Measurements from ENCODE around the gene PTPRN2. TPM values are rescaled to one million over a fixed set of nuclear protein-coding genes. Genes with fewer than 3 reads are reported as not detected.

The PTPRN2 gene
- total and polyA plus RNA-seq, 9 of the 15 experiments (the other 6 are each of a cell fraction or from before 2014, with no cell fraction given): not detected

GRCh38 chr7:158453663-158454062 is 134.0 kb downstream of the PTPRN2 start:
- Histone ChIP-seq H3K4me1 (replicated peaks in 1 of 2; ENCODE audit: control insufficient read depth in 2 of 2, insufficient read depth in 2 of 2, low read length in 2 of 2) (peaks cover 0 to 3% of the 10 kb centered on the region in 2 experiments; a peak in 1 of 5 replicates), H3K9me1 (ENCODE audit: control insufficient read depth, insufficient read depth, low read length) (no peaks in the 10 kb centered on the region), H3K4me2 (ENCODE audit: insufficient read depth, low read length) (no peak overlapping the region), H2AFZ (ENCODE audit: low read depth, low read length) (no peak overlapping the region), H3K27me3 (ENCODE audit: control insufficient read depth in 2 of 2, insufficient read depth in 2 of 2, low read length in 2 of 2) (peaks cover 46 to 82% of the 10 kb centered on the region in 2 experiments; a peak in 4 of 5 replicates), H3K27ac (ENCODE audit: extremely low read depth, low read depth, low read length) (no peak overlapping the region), H3K79me2 (ENCODE audit: control insufficient read depth, insufficient read depth, low read length) (no peaks in the 10 kb centered on the region), H3K36me3 (ENCODE audit: control insufficient read depth, insufficient read depth, low read length) (no peaks in the 10 kb centered on the region), H3K4me3 (no peak overlapping the region), H3K9me3 (replicated peaks; ENCODE audit: control insufficient read depth, insufficient read depth, low read depth, low read length) (no peaks in the 10 kb centered on the region), H4K20me1 (replicated peaks; ENCODE audit: control insufficient read depth, insufficient read depth, low read length) (no peaks in the 10 kb centered on the region), H3K9ac (ENCODE audit: insufficient read depth in 1 of 2, low read depth in 2 of 2, low read length in 2 of 2) (no peak overlapping the region)
- FAIRE-seq (no peak), DNase-seq (ENCODE audit: extremely low read depth in 1 of 4, low spot score in 3 of 4) (no peak), ATAC-seq (no peak)
- BruUV-seq (replicated peaks): no TSS peak
- in situ Hi-C loops (cut with MboI): no loop called here
- 1% methylated on average over 9 of the region's 9 CpGs for WGBS (ENCODE audit: insufficient coverage, low coverage, missing lambda C conversion rate)
- intact Hi-C loops (cut with micrococcal nuclease): no loop called here
- POLR2A ChIA-PET: no interaction called here
- CTCF ChIA-PET (ENCODE audit: low intra/inter-chr PET ratio): no interaction called here
- TF ChIP-seq TCF15 (CRISPR knock-in tag; IDR thresholded peaks at IDR 0.05): no peak
- no peak for TF ChIP-seq MCM7 (IDR thresholded peaks at IDR 0.05)
- no peak for TF ChIP-seq TCF7L2 (IDR thresholded peaks at IDR 0.05; ENCODE audit: low read depth, low read length)
- no peak for TF ChIP-seq KLF1 (tag; IDR thresholded peaks at IDR 0.05)
- no peak for TF ChIP-seq STAT6 (CRISPR knock-in tag; IDR thresholded peaks at IDR 0.05)
- no peak for TF ChIP-seq E2F1 (CRISPR knock-in tag; IDR thresholded peaks at IDR 0.05)
- TF ChIP-seq COPS2 (conservative IDR thresholded peaks at IDR 0.05): no peak
- no peak for TF ChIP-seq SRSF1 (IDR thresholded peaks at IDR 0.05; ENCODE audit: low read depth, low read length)
- no peak for TF ChIP-seq DMBX1 (CRISPR knock-in tag; IDR thresholded peaks at IDR 0.05; ENCODE audit: borderline replicate concordance)
- TF ChIP-seq SIN3A (IDR thresholded peaks at IDR 0.05; ENCODE audit: borderline replicate concordance in 2 of 2, control insufficient read depth in 1 of 2, low read depth in 2 of 2, low read length in 2 of 2): no peak
- no peak for TF ChIP-seq ETV1 (tag; conservative IDR thresholded peaks at IDR 0.05; ENCODE audit: low read depth)
- TF ChIP-seq HEY1 (CRISPR knock-in tag; IDR thresholded peaks at IDR 0.05; ENCODE audit: borderline replicate concordance): no peak
